Small intestine (tissue), 7 donors: Measurements from ENCODE around the gene SLC41A3. TPM values are rescaled to one million over a fixed set of nuclear protein-coding genes. Genes with fewer than 3 reads are reported as not detected.

Source experiments
- DNase-seq, 2 donors: peaks; one replicate each; pipeline versions ENCODE4 v3.0.0 to v3.0.0-alpha.2; 2013
- FAIRE-seq: peaks from 2 replicates; lab custom pipeline; 2012; peaks lifted over from hg19 to GRCh38; lab: Jason Lieb, UNC
- H3K27ac ChIP-seq, 3 donors: one replicate each; pipeline ENCODE4 v1.5.1; 2013; ENCODE audit warnings: low read length in 2 of 3, mild to moderate bottlenecking in 2 of 3, control low read depth in 1 of 3, inconsistent platforms in 1 of 3, low read depth in 1 of 3, moderate library complexity in 1 of 3
- H3K27me3 ChIP-seq, 3 donors: one replicate each; pipeline ENCODE4 v1.6.1; 2013; ENCODE audit warnings: low read length in 3 of 3, inconsistent platforms in 1 of 3; ENCODE audit not compliant: control insufficient read depth in 3 of 3, insufficient read depth in 3 of 3
- H3K36me3 ChIP-seq, 3 donors: one replicate each; pipeline ENCODE4 v1.6.1; 2013; ENCODE audit warnings: low read length in 3 of 3, inconsistent platforms in 1 of 3, low read depth in 1 of 3, mild to moderate bottlenecking in 1 of 3, moderate library complexity in 1 of 3; ENCODE audit not compliant: control insufficient read depth in 3 of 3, insufficient read depth in 2 of 3
- H3K4me1 ChIP-seq, 3 donors: one replicate each; pipeline ENCODE4 v1.6.1; 2013; ENCODE audit warnings: low read length in 2 of 3, inconsistent platforms in 1 of 3, low read depth in 1 of 3, mild to moderate bottlenecking in 1 of 3, moderate library complexity in 1 of 3; ENCODE audit not compliant: control insufficient read depth in 3 of 3, insufficient read depth in 2 of 3
- H3K4me3 ChIP-seq, 3 donors: one replicate each; pipeline ENCODE4 v1.5.1; 2013; ENCODE audit warnings: low read length in 3 of 3, control low read depth in 1 of 3, inconsistent platforms in 1 of 3, low read depth in 1 of 3, mild to moderate bottlenecking in 1 of 3, moderate library complexity in 1 of 3
- H3K9me3 ChIP-seq, 2 donors: one replicate each; pipeline ENCODE4 v1.6.1; 2013; ENCODE audit warnings: low read depth in 1 of 2, low read length in 1 of 2; ENCODE audit not compliant: control insufficient read depth in 2 of 2, insufficient read depth in 1 of 2
- WGBS, 3 donors: extraction: QIAGEN DNeasy Blood & Tissue Kit; methylation state at CpG; one replicate each; pipeline ENCODE4 v1.1.7; 2013; 5-methylcytosine and 5-hydroxymethylcytosine counted together
- polyA plus RNA-seq, 4 donors: library from polyadenylated mRNA; stranded (reverse) in 3 of 4; unstranded in 1 of 4; fragments of 200-250 nt in 3 of 4; fragments of 120-200 nt in 1 of 4; gene quantifications; one replicate each; pipeline versions ENCODE4 v1.2.1 to v1.2.3, GENCODE V29; 2013
- donor health status: healthy with polysubstance abuse.
- donor health status: control.
- donor health status: control.
- donor health status: Bipolar disorder and iron deficiency.
- donor health status: healthy.

The SLC41A3 gene
- polyA plus RNA-seq, 4 donors = 31.4 to 46.1 (median 36.3) TPM

GRCh38 chr3:126033765-126034164 lies 50.2 kb downstream of the SLC41A3 start:
- Histone ChIP-seq H3K9me3 (peaks cover 0 to 10% of the 10 kb centered on the region in 2 donors), H3K4me1 (no peaks in the 10 kb centered on the region), H3K27me3 (no peaks in the 10 kb centered on the region), H3K27ac (no peak overlapping the region), H3K4me3 (no peak overlapping the region), H3K36me3 (peaks cover 0 to 34% (median 0%) of the 10 kb centered on the region in 3 donors)
- 88 to 94% (median 93%) methylated on average over 5 of the region's 5 CpGs for WGBS, 3 donors
- FAIRE-seq (no peak), DNase-seq (no peak)

- Histone ChIP-seq H3K4me3 (no peak overlapping the region), H3K36me3 (peaks cover 0 to 39% (median 2%) of the 10 kb centered on the region in 3 donors), H3K4me1 (no peaks in the 10 kb centered on the region), H3K9me3 (peaks cover 3 to 14% of the 10 kb centered on the region in 2 donors), H3K27me3 (no peaks in the 10 kb centered on the region), H3K27ac (no peak overlapping the region)
- 84 to 93% (median 86%) methylated on average over 3 of the region's 3 CpGs for WGBS, 3 donors
- DNase-seq = no peak
- no peak for FAIRE-seq
Observed at GRCh38 chr3:126033051-126033745, 50.7 kb downstream of the SLC41A3 start.

GRCh38 chr3:126031981-126032471 lies 51.9 kb downstream of the SLC41A3 start:
- no peak overlapping the region for H3K27ac ChIP-seq
- 83 to 91% (median 83%) methylated on average over 9 of the region's 9 CpGs for WGBS, 3 donors
- H3K36me3 ChIP-seq = peaks cover 0 to 36% (median 2%) of the 10 kb centered on the region in 3 donors
- no peaks in the 10 kb centered on the region for H3K27me3 ChIP-seq
- H3K4me3 ChIP-seq = no peak overlapping the region
- H3K4me1 ChIP-seq = no peaks in the 10 kb centered on the region
- FAIRE-seq = no peak
- no peak for DNase-seq
- H3K9me3 ChIP-seq = peaks cover 5 to 14% of the 10 kb centered on the region in 2 donors

GRCh38 chr3:126030455-126030854 lies 53.5 kb downstream of the SLC41A3 start:
- Histone ChIP-seq H3K4me1 (no peaks in the 10 kb centered on the region), H3K27me3 (no peaks in the 10 kb centered on the region), H3K4me3 (no peak overlapping the region), H3K9me3 (peaks cover 5 to 14% of the 10 kb centered on the region in 2 donors), H3K27ac (no peak overlapping the region), H3K36me3 (peaks cover 0 to 48% (median 2%) of the 10 kb centered on the region in 3 donors)
- no peak for FAIRE-seq
- 50 to 54% (median 50%) methylated on average over 1 of the region's 1 CpG for WGBS, 3 donors
- DNase-seq = no peak

GRCh38 chr3:126029241-126029640 lies 54.7 kb downstream of the SLC41A3 start:
- FAIRE-seq (no peak), DNase-seq (no peak)
- Histone ChIP-seq H3K27ac (no peak overlapping the region), H3K4me1 (no peaks in the 10 kb centered on the region), H3K27me3 (no peaks in the 10 kb centered on the region), H3K36me3 (peaks cover 0 to 51% (median 2%) of the 10 kb centered on the region in 3 donors), H3K9me3 (peaks cover 5 to 14% of the 10 kb centered on the region in 2 donors), H3K4me3 (no peak overlapping the region)

GRCh38 chr3:126028096-126028495 lies 55.8 kb downstream of the SLC41A3 start:
- Histone ChIP-seq H3K36me3 (peaks cover 0 to 48% (median 2%) of the 10 kb centered on the region in 3 donors), H3K27ac (no peak overlapping the region), H3K9me3 (peaks cover 5 to 14% of the 10 kb centered on the region in 2 donors), H3K4me3 (no peak overlapping the region), H3K27me3 (no peaks in the 10 kb centered on the region), H3K4me1 (no peaks in the 10 kb centered on the region)
- DNase-seq = no peak
- no peak for FAIRE-seq
- WGBS, 3 donors = 92 to 95% (median 94%) methylated on average over 4 of the region's 4 CpGs

- WGBS, 3 donors = 77 to 90% (median 85%) methylated on average over 6 of the region's 6 CpGs
- Histone ChIP-seq H3K4me1 (no peaks in the 10 kb centered on the region), H3K4me3 (no peak overlapping the region), H3K36me3 (peaks cover 0 to 46% (median 2%) of the 10 kb centered on the region in 3 donors), H3K27ac (no peak overlapping the region), H3K9me3 (peaks cover 5 to 14% of the 10 kb centered on the region in 2 donors), H3K27me3 (no peaks in the 10 kb centered on the region)
- no peak for FAIRE-seq
- no peak for DNase-seq
Observed at GRCh38 chr3:126026761-126027160, 57.2 kb downstream of the SLC41A3 start.

GRCh38 chr3:126026277-126026751 lies 57.6 kb downstream of the SLC41A3 start:
- 63 to 81% (median 70%) methylated on average over 10 to 11 of the region's 11 CpGs for WGBS, 3 donors
- no peak overlapping the region for H3K27ac ChIP-seq
- no peak for DNase-seq

More at GRCh38 chr3:126026277-126026751, 57.6 kb downstream of the SLC41A3 start:
- Histone ChIP-seq H3K27me3 (no peaks in the 10 kb centered on the region), H3K36me3 (peaks cover 0 to 45% (median 2%) of the 10 kb centered on the region in 3 donors), H3K9me3 (peaks cover 5 to 14% of the 10 kb centered on the region in 2 donors), H3K4me1 (no peaks in the 10 kb centered on the region), H3K4me3 (no peak overlapping the region)
- FAIRE-seq = no peak
